CD4-positive, alpha-beta T cell treated with Interleukin-15 for 1 hour (primary cell): ENCODE results near the gene RBM43.
A peak's percentile ranks its signal among the peaks of the same experiment; 100 is the strongest.
"Not testable (repeated sequence)": the region's sequence is repeated elsewhere in the genome, so short reads cannot be mapped to it uniquely, and the experiment has no call there.

ENCODE experiments used
- DNase-seq: peaks from one replicate; pipeline ENCODE4 v3.0.0-alpha.2; 2020

Gene RBM43

DNA sequence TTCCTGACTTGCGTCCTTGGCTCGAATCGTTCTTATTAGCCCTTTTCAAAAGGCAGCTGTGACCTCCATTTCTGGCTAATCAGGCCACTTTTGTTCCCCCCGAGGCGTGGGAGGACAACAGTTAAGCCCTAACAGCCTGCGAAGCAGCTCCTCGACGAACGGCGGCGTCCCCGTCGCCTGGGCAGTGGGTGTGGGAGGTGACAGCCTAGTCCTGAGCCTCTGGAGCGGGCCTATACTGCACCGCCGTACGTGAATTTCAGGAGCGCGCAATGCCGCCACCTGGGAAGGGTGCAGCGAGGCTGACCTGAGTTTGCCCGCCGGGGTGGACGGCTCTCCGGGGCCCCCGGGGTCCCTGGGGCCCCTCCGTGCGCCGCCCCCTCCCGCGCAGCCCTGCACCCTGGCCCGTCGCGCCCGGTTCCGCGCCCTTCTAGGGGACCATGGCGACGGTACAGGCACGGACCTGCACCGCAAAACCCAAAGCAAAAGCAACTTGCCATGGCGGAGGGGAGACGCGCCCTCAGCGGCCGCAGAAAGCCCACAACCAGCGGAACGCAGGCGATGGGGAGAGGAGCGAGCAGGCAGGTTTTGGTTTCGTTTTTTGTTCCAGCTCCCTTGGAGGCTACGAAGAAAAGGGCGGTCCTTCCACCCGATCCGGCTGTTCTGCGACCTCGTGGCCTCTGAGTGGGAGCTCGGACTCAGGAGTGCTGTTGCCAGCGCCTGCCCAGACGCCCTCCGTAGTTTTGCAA is at the start of gene RBM43:
TSS of gene RBM43 (minus strand) at position 633 of the 746 bp plus-strand sequence. CDS start at position 497, 136 bp downstream.
- DNase-seq: peak; percentile 83

DNA sequence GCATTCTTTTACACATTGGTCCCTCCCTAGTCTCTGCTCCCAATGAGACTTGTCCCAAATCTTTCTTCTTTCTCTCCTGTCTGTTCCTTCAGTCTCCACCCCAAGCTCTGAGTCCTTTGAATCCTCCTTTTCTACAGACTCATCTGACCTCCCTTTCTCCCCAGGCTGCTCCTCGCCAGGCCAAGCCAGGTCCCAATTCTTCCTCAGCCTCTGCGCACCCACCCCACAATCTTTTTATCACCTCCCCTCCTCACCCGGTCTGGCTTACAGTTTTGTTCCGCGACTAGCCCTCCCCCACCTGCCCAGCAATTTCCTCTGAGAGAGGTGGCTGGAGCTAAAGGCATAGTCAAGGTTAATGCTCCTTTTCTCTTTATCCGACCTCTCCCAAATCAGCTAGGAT is 48.6 kb upstream of the RBM43 start:
- not testable (repeated sequence) for DNase-seq

DNA sequence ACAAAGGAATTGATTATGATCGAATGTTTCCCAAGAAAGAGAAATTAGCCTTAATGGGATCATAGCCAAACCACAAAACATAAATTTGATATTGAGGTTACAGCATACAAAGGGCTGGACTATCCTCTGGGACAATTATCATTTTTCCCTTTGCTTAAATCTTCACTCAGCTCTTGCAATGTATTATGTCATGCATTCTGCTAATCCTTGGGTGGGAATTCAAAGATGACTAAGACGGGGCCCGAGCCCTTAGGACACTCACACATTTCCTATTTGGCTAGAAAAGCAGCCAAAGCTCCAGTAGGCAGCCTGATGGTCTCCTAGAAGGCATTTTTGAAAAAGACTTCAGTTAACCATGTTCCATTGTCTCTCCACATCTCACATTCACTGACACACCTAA is 45.0 kb upstream of the RBM43 start:
- DNase-seq: no peak

DNA sequence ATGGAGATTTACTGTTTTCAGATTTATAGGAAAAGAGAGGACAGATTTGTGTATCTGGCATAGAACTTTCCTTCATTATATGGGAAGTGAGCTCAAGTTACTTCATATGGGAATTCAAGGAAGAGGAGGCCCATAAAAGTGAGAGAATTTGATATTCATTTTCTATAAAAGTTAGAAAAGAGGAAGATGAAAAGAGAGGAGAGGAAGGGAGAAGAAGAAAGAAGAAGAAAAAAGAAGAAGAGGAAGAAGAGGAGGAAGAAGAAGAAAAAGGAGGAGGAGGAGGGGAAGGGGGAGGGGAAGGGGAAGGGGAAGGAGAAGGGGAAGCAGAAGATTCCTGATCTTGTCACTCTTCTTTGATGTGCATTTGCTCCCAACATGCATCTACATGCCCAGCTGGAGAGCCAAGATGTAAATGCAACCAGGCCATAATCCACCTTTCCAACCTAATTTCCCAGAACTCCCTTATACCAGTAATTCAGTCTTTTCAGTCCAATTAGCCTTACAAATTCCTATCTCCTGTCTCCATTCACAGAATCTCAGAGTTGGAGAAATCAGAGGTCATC is 43.5 kb upstream of the RBM43 start:
- DNase-seq: no peak

DNA sequence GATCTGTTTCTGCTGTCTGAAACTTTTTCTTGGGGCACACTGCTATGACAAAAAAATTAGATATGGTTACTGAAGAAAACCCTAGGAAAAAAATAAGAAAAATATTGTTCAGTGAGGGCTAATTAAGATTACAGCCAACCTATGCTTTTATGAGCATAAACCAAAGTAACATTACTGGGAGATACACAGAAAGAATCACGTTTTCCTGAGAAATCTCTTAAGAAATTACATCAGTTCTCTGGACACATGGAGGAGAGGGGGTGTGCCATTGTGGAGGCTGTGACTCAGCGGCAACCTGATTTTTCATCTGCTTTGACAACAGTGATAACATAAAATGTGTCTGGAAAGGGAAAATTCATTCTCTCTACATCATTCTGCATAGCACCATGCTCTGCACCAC is 41.2 kb upstream of the RBM43 start:
- no peak for DNase-seq

DNA sequence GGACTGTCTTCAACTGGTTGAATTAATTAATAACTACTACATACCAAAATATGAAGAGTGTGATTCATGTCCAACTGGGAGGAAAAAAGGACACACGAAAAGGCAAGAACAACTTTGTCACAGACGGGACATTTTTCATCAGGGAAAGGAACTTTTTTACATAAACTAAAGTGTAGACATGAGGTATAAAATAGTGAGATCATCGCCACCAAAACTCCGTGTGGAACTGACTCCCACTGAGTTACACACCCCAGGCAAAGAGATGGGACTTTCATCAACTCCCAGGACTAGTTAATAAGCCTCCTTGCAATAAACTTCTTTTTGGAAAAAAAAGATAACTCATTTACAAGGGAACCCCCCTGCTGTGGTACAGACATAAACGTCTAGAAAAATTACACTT is 40.7 kb upstream of the RBM43 start:
- DNase-seq: no peak

DNA sequence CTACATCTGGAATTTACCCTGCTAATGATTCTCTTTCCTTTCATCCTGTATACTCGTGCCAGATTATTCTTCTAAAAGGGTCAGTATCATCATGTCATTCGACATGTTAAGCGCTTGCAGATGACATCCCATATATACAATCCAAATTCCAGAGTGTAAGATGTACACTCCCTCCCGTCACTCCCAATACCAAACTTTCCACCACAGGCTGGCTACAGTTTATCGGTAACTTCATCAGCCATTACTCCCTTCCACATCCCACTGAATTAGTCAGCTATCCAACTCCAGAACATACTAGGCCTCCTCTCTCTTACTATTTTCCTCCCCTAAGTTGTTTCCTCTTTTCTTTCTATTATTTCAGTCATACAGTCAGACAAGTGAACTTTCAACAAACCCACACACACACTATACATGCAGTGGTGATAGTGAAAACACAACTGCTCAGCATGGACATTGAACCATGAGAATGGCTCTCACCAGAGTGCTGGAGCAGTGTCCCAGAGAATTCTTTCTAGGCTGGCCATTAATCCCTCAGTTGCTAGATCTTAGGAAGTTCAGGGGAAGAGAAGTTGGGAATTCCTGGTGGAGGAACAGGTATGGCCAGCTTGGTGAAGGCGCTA is 38.4 kb upstream of the RBM43 start:
- DNase-seq: no peak

DNA sequence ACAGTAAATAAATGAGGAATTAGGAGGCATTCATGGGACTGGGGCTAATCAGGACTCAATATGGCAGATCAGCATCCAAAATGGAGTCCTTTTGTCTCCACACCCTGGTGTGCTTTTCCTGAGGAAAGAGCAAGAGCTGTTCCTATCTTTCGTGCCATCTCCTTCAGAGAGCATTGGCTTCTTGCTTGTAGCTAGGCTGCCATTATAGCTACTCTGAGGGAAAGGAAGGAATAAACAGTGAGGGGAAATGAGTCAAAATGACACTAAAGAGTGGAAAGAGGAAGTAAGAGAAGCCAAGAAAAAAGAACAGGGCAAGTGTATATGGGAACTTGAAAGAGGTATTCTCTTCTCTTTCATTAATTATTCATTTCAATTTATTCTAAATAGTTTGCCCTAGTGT is 36.2 kb upstream of the RBM43 start:
- no peak for DNase-seq

DNA sequence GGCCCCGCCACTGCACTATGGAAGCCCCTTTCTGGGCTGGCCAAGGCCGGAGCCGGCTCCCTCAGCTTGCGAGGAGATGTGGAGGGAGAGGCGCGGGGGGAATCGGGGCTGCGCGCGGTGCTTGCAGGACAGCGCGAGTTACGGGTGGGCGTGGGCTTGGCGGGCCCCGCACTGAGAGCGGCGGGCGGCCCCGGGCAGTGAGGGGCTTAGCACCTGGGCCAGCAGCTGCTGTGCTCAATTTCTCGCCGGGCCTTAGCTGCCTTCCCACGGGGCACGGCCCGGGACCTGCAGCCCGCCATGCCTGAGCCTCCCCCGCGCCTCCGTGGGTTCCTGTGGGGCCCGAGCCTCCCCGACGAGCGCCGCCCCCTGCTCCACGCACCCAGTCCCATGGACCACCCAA is 34.3 kb upstream of the RBM43 start:
- not testable (repeated sequence) for DNase-seq

DNA sequence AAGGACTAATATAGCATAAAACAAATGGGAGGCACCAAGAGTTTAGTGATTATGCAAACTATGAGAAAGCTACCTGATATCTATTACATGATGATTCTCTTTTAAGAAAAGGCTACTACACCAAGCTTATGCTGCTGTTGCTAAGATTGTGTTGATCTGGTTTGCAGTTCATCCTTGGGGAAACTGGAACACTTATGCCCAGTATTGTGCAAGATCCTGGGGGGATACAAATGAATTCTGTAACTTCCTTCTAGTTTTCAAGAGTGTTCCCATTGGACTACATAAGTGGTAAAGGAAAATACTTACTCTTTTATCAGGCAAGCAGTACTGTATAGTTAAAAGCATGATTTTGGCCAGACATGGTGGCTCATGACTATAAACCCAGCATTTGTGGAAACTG is 30.9 kb upstream of the RBM43 start:
- DNase-seq: no peak

DNA sequence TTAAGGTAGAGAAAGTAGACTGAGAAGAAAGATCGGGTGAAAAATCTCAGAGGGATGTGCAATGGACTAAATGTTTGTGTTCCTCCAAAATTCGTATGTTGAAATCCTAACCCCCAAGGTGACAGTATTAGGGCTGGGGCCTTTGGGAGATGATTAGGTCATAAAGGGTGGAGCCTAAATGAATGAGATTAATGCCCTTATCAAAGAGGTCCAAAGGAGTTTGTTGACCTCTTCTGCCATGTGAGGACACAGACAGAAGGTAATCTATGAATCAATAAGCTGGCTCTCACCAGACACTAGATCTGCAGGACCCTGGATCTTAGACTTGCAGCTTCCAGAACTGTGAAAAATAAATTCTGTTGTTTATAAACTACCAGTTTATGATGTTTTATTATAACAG is 30.5 kb upstream of the RBM43 start:
- no peak for DNase-seq

DNA sequence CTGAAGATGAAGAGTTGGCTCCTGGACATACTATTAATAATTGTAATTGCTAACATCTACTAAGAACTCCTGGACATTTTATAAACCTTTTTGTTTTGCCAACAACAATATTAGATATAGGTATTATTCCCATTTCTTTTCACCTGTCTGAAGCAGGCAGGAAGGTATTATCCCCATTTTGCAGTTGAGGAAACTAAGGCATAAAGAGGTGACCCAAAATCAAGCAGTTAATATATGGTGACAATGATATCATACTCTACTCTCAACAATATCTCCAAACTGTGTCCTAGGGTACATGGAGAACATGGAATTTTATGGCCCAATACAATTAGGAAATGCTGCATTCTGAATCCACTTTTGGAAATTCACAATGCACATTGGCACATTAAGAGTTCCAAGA is 29.6 kb upstream of the RBM43 start:
- no peak for DNase-seq

DNA sequence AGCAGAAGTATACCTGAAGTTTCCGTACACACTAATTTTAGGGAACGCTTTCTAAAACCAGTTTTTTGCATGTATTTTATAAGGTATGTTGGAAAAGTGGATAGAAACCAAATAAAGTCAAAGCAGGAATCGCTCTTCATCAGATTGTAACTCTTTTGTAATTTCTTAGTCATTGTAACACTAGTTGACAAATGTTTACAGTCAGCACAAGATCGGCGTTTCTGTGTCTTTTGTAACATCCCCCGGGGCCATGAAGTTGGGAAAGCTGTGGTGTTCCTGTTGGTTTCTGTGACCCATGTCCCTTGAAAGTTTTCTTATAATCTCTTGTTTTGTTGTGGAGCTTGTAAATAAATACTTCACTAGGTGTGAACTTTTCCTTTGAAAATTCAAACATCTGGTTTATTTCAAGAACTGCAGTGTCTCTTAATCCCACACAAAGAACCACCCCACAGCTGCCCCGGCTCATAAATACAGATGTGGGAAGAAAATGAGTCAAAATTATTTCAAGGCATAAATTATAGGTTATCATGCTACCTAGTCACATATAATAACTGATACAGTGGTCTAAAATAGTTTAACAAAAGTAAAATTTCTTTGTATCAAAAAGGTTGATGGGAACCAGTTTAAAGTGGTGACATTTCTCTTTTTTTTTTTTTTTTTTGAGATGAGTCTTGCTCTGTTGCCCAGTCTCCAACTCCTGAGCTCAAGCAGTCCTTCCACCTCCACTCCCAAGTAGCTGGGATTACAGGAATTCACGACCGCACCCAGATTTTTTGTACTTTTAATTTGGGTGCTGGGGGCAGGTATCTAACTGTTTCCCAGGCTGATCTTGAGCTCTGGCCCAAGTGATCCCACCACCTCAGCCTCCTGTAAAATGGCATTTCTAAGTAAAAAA is 28.6 kb upstream of the RBM43 start:
- peak; percentile 22 for DNase-seq

DNA sequence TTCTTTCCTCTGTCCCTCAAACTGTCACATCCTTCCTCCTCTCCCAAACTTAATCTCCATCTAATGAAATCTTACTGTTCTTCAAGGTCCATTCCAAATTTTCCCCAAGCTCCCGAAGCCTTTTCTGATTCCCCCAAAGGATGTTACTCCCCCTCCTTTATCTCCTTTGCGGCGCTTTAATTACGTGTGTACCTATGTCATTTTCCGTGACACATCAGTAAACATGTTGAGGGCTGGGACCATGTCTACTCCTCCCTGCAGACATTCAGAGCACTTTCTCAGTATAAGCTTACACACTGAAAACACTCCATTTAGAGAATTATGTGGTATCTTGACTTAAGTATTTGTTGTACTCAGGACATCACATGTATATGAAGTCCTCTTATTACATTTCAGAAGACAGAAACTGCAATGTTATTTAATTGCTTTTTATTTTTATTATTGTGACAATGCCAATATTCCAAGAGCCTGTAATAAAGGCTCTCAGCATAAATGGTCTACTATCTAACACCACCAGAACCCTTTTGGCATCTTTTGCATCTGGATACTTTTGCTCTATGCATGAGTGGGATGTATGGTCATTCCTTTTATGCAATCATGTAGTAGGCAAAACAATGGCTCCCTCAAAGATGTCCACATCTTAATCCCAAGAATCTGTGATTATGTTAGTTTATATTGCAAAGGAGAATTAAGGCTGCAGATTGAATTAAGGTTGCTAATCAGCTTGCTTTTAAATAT is 26.0 kb upstream of the RBM43 start:
- DNase-seq: no peak

DNA sequence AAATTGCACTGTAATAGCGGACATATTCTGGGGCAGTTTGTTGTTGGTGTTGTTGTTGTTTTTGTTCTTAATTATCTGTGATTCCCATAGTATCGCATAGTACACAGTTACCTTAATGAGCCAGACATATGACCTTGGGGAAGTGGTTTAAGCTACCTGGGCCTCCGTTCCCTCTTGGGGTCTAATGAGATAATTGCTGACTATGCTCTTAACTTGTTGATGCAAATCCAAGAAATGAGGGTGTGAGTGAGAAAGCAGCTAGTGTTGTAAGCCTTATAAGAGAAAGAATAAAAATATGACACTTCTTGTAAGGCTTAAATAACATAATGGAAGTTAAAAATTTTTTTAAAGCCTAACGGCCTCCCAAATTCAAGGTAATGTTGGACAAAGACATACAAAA is 20.7 kb upstream of the RBM43 start:
- no peak for DNase-seq

DNA sequence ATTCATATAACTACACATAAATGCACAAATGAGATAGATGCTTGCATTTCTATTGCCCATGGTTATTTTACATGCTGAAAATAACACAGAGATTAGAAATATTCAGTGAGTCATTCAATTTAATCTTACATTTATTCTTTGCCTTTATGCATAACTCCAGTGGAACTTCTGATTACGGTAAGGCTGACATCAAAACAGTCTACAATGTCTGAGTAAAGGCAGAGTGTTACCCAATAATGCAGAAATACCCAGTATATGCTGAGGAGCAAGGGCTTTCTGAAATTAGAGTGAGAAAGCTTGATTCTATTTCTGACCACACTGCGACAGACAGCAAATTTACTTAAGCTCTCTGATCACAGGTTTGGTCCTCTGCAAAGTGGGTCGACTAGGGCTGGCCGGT is 18.6 kb upstream of the RBM43 start:
- DNase-seq: no peak

DNA sequence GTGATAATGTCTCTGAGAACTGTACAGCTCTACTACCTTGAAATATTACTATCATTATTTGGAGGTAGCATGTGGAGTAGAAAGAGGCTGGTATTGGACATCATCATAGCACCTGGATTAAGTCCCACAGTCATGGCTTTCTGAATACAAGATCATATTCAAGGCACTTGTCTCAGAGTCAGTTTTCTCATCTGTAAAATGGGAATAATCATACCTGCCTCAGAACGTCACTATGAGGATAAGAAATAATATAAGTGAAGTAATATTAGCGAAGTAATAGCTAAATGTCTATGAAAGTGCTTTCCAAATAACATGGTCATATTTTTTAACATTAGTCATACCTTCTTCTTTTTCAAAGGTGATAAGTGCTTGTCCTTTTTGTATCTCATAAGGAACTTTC is 16.8 kb upstream of the RBM43 start:
- no peak for DNase-seq

DNA sequence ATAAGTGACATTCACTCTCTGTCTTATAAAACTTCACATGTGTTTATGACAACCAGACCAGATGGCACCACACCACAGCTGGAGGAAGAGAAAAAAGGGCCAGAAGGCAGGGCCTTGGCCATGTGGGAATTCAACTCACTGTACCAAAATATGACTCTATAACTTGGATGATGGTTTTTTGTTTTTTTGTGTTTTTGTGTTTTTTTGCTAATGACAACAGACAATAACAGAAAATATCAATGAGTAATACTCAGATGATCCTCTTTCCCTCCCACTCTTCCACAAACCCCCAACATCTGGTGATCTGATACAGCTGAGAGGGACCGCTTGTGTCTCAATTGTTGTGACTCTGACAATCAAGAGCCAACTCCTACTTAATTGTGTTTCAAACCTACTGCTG is 15.4 kb upstream of the RBM43 start:
- DNase-seq: no peak

DNA sequence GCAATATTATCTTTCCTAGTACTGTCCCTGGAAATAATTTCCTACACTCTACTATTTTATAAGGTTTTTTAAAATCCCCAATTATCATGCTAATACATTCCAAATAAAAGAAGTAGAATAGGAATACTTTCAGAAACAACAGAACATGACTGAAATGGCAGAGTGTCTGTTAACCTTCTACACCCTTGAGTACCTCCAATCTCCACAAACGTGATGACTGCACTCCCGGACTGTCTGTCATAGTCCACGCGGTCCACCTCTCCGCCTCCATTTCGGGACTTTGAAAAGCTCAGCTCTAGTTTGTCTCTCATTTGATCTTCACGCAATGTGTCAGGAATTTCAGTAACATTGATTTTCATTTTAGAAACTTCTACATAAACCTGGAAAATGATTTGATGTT is 13.6 kb upstream of the RBM43 start:
- DNase-seq: no peak

DNA sequence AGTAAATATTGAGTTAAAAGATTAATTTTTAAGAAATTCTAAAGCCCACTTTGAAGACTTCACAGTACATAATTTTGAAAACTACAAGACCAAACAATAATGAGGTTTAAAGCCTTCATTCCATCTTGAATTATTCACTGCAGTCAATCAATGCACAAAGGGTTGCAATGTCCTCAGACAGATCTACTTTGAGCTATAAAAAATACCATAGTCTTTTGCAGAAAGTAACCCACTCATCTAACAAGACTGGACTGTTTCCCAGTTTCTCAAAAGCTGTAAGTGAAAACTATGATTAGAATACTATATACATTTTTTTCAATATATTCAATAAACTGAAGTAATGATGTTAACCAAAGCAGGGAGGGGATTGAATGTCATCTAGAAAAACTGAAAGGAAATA is 10.2 kb upstream of the RBM43 start:
- DNase-seq: no peak

DNA sequence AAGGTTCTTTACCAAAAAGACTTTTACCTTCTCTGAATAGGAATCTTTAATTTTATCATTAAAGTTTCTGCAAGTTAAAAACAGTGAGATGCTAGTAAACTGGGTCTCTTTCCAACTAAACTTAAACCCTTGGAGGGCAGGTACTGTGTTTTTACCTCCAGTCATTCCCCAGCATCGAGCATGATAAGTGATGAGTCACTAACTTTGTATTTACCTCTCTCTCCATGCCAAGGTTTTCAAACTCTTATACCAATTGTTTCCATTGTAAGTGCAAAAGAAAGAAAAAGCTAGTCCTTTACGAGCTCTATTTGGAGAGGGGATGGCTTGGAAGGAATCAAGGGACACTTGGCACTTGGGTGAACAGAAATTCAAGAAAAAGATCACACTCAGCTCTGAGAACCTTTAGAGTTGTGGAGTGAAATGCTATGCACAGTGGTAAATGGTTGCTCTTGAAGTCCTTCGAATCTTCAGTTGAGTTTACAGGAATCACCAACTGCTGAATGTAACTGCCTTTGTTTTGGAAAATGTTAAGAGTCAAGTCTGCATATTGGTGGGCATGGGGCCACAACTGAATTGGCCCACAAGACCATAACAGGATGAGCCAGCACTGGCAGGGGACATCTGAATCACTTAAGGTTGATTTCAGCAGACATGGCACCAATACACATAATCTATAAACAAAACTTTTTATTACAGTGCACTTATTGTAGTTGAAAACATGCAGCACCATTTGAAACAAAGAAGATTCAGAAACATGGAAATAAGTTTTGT is 8.3 kb upstream of the RBM43 start:
- DNase-seq: no peak

DNA sequence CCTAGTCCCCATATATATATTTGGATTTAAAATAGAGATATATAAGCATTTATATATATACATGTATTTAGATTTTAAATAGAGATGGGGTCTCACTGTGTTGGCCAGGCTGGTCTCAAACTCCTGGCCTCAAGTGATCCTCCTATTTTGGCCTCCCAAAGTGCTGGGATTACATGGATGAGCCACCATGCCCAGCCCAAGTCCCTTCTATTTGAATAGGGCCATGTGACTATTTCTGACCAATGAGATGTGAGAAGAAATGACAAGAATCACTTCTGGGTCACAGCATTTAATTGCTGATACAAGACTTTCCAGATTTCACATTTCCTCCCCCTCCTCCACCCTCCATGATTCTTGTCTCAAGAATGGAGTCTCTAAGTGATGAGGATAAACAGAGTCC is 6.4 kb upstream of the RBM43 start:
- no peak for DNase-seq
